GM18498 (cell line): Measurements from ENCODE around the gene OAT.
"Not testable (repeated sequence)": the region's sequence is repeated elsewhere in the genome, so short reads cannot be mapped to it uniquely, and the experiment has no call there.

Source experiments
- ATAC-seq: cut with Tn5 transposase; IDR thresholded peaks from one replicate; pipeline ENCODE4 v1.9.1; 2021; ENCODE audit warnings: mild to moderate bottlenecking, moderate library complexity; ENCODE audit not compliant: unreplicated experiment

The OAT gene

DNA sequence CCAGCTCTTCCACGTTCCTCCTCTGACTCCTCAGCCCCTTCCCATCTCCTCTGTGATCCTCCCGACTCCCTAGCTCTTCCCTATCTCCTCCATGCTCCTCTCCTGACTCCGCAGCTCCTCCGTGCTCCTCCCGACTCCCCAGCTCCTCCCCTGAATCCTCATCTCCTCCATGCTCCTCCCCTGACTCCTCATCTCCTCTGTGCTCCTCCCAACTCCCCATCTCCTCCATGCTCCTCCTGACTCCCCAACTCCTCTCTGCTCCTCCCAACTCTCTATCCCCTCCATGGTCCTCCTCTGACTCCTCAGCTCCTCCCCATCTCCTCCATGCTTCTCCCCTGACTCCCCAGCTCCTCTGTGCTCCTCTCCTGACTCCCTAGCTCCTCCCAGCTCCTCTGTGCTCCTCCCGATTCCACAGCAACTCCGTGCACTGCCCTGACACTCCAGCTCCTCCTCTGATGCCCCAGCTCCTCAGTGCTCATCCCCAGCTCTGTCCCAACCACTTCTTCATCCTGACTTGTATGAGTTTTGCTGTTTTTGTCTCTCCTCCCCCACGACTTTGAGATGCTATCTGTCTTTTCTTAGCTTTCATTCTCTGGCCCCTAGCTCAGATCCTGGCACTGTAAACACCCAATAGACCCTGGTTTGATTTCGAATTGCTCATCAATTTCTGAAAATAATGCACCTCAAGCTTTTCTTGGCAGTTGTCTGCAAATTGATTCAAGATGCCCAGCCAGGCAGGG is 38.3 kb downstream of the OAT start:
- no peak for ATAC-seq

DNA sequence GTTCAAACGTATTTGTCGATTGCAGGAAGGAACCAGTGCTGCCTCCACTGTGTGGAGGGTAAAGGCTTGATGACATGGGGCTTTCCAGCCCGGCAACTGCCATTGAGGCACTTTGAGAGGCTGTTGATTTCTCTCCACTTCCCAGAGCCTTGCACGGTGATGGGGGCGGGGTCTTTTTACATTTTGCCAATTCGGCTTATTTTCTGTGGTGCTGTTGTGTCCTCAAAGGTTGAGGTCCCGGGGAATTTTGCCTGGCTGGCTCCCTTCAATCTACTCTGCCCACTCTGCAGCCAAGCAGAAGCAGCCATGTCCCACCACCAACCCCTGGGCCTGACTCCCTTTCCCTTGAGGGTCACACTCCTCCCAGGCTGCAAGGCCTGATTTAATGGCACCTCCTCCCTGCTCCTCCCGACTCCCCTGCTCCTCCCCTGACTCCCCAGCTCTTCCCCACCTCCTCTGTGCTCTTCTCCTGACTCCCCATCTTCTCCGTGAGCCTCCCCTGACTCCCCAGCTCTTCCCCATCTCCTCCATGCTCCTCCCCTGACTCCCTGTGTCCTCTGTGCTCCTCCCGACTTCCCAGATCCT is 39.0 kb downstream of the OAT start:
- ATAC-seq: no peak

DNA sequence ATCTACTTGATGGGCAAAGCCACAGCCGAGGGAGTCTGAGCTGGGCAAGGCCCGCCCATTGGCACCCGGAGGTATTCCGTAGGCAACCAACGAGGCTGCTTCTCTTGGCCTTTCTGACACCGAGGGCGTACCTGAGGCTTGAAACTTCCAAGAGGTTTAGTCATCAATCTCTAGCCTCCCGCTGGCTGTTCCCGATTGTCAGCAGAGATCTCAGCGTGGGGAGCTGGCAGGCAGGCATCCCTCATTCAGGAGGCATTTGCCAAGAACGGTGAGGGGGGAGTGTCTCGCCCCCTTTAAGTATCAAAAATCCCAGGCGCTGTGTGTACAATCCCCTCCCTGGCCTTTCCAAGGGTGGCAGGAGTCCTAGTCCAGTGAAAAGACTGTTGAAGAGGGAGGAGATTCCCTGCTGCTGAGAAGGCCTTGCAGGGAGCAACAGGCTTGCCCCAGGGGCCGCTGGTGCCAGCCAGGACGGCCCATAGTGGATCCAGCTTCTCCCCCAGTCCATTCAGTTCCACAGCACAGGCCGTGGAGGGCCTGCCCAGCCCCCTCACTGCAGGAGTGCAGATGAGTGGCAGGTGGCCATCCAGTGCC is 39.7 kb downstream of the OAT start:
- ATAC-seq: no peak

DNA sequence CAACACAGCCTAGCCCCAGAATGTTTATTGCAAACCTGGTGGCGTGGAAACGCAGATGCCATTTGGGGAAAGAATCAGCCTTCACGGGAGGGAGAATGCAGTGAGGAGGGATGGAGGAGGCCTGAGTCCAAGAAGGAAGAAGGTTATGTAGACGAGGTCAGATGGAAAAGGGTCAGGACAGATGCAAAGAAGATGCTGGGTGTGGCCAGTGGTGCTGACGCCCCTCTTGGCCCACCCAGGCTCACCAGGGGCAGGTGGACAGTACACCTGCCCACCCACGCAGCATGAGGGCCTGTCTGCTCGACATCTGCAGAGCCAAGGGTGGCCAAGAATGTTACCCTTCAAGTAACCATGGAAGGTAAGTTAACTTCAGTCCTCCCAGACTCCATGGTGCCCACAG is 40.5 kb downstream of the OAT start:
- ATAC-seq: no peak

DNA sequence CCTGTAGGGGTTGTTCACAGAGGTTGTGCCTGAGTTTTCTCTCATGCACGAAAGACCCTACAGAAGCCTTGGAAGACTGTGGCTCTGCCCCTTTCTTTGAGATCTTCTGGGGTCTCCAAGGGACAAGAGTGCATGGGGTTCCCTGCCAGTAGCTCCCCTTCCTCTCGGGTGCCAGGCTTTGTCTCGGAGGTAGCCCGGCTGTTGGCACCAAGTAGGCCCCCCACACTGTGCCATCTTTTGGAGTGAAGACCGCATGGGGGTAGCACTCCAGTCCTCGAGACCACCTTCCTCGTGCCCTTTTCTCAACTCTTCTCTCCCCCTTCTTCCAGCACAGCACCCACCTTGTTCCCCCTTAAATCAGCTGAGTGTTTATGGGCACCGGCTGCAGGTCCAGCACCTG is 41.6 kb downstream of the OAT start:
- no peak for ATAC-seq

DNA sequence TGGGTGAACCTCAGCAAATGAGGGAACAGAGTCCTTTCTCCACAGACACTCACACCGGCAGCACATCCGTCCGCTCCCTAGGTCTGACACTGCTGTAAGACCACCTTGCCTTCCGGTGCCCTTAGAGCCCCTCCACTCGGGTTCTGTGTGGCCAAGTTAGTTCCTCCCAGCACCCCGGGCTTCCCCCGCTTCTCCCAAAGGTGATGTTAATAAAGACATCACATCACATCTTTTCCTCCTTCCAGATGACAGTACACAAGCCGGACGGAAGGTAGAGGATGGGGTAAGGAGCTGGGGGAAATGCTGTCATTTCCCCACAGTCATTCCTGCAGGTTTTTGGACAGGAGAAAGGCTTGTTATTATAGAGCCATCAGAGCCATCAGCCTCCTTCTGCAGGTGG is 42.3 kb downstream of the OAT start:
- ATAC-seq: no peak

DNA sequence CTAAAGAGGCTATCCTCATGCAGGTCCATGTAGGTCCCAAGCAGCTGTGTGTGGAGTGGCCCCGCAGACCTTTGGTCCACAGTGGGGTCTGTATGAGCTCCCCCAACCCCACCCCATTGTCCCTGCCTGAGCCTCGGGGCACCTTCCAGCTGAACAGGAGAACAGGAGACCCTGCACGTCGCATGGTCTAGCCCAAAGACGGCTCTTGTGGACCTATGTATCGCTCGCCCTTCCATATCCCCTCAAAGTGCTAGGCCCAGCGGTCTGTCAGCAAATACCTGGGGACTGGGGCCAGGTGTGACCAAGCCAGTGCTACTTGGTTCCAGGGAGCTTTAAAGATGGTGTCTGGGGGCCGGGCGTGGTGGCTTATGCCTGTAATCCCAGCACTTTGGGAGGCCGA is 43.0 kb downstream of the OAT start:
- ATAC-seq: no peak

DNA sequence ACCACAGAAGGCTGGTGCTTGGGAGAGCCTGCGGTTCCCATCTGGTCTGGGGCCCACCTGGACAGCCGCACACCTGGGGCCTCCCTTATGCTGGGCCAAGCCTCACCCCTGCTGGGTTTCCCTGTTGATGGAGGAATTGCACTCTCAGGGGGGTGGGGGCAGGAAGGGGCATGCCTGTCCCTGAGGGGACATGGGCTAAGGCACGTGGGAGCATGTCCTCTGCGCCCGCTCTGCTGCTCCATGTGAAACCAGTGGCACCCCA is 43.4 kb downstream of the OAT start:
- no peak for ATAC-seq

DNA sequence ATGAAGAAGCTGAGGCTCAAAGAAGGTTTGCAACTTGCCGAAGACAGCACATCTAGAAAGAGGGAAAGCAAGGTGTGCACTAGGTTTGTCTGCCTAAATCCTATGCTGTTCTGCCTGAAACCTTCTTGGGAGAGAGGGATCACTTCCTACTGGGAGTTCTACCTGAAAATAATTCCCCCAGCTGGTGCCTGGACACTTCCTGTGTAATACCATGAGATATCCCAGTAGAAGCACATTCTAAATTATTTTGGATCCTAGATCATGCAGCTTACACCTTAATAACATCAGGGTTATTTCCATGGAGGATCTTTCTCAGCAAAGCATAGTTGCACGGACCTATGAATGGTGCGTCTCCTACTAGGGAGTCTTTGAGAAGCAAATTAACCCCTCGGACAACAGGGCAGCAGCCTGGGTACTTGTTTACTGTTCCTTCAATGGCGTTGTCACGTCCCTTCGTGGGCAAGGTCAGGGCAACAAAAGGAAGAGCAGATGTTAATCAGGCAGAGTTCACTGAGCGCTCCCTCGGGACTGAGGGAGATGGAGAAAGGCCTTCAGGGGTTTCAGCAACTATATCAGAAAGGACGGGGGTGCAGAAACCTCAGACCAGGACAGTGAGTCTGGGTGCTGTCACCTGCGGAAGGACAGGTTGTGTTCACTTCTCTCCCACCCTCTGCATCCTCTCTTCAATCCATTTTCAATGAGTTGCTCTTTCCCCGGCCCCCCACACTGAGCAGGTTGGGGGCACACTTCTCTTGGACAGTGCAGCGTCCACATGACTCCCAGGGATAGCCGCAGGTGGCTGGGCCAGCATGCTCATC is 44.0 kb downstream of the OAT start:
- ATAC-seq: no peak

DNA sequence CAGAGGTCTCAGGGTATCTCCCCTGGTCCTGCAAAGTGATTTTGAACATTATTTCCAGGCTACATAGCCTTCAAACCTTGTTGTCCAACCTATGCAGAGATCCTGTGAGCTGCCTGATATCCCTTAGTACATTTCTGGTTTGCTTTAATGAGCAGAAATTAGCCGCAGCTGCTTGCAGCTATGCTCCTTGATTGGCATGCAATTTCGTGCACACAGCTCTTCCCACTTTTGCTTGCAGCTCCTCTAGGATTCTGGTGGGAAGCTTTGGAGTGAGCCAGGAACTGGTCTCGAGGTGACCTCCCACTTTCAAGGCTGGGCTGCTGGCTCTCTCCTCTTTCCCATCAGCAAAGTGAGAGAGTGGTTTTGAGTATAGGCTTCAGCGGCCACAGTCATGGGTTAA is 45.8 kb downstream of the OAT start:
- ATAC-seq: no peak

DNA sequence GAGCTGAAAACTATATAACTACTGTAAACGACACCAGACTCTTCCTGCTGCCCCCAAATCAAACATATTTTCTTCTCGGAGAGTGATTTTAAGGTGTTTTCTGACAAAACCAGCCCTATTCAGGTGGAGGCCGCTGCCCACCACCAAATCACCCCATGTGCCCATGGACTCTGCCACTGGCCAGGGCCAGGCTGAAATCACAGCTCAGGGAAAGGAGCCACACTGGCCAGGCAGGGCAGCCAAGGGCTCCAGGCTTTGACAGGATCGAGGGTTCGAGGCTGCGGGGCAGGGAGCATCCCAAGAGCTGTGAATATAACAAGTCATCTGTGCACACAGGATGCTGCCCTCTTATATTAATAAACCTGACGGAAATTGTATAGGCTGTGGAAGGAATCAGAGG is 48.3 kb downstream of the OAT start:
- ATAC-seq: no peak

DNA sequence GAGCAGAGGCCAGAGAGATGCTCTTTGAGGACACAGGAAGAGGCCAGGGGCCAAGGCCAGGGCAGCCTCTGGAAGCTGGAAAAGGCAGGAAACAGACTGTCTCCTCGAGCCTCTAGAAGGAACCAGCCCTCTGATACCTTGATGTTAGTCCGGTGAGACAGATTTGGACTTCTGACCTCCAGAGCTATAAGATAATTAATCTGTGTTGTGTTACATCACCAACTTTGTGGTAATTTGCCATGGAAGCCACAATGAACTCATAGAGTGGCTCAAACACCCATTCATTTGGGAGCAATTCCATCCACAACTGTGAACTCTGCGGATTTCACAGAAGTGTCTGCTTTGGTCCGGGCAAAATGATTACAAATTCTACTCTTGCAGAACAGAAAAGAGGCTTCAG is 48.7 kb downstream of the OAT start:
- ATAC-seq: no peak

DNA sequence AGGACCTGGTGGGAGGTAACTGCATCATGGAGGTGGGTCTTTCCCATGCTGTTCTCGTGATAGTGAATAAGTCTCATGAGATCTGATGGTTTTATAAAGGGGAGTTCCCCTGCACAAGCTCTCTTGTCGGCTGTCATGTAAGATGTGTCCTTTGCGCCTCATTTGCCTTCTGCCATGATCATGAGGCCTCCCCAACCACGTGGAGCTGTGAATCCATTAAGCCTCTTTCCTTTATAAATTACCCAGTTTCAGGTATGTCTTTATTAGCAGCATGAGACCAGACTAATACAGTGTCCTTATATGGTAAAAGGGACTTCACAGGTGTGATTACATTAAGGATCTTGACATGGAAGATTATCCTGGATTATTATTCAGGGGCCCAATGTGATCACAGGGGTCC is 49.2 kb downstream of the OAT start:
- ATAC-seq: not testable (repeated sequence)

DNA sequence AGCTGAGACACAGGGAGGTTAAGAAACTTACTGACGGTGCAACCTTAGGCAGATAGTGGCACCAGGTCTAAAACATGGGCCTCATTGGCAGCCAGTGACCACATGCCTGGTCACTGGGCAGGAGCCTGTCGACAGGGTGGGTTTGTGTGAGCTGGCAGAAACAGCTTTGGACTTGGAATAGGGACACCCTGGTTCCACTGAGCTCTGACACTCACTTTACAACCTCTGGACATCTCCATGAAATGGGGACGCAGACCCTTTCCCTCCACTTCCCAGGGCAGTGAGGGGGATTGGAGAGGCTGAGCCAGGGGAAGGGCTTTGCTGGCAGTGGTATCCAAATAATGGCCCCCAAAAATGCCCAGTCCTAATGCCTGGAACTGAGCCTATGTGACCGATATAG is 49.7 kb downstream of the OAT start:
- ATAC-seq: no peak

DNA sequence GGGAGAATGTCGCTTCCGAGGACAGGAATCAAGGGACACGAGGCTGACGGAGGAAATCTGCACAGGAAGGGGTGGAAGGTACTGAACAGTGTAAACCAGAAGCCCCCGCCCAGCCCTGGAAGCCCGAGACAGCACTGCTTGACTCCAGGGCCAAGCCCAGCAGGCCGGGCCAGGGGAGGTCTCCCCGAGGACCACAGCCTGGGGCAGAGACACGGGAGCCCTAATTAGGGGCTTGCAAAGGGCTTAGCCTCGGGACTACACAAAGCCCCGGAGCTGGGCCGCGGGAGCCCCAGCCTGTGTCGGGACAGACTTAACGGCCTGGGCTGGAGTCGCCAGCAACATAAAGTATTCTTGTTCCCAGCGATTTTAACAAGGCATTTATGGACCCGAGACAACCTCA is 50.8 kb downstream of the OAT start:
- no peak for ATAC-seq

DNA sequence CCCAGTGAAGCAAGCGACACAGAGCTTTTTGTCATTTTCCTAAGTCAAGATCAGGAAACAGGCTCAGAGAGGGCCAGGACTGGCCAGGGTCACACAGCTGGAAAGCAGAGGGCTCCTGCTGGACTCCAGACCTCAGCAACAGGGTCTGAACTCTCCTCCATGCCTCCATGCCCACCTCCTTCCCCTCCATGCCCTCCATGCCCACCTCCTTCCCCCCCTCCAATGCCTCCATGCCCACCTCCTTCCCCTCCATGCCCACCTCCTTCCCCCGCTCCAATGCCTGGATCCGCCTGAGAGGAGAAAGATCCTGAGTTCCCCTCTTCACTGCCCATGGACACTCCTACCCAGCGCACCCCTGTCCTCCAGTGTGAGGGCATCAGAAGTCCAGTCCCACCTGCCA is 51.3 kb downstream of the OAT start:
- no peak for ATAC-seq

DNA sequence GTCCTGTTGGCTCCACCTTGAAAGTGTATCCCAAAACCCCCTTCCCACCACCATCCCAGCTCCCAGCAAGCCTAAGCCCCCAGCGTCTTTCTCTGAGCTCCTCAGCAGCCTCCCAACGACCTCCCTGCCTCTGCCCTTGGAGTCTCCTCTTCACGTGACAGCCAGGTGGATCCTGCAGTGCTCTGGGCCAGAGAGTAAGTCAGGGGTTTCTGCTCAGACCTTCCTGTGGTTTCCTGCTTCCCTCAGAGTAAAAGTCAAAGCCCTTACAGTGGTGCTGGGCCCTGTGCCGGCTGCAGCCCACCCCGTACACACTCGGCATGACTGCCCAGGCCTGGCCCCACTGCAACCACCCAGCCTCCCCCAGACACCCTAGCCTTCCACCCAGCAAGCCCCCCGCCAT is 51.9 kb downstream of the OAT start:
- ATAC-seq: no peak

DNA sequence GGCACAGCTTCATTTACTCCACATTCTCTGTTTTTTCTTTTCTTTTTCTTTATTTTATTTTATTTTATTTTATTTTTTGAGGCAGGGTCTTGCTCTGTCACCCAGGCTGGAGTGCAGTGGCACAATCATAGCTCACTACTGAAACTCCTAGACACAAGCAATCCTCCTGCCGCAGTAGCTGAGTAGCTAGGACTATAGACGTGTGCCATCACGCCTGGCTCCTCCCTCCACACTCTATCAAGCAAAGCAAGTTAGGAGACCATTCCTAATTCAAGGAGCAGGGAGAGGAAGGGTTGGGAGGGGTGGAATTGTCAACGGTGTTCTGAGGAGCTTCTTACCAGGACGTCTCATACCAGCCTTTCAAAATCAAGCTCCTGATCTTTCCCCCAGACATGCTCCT is 52.4 kb downstream of the OAT start:
- ATAC-seq: no peak

DNA sequence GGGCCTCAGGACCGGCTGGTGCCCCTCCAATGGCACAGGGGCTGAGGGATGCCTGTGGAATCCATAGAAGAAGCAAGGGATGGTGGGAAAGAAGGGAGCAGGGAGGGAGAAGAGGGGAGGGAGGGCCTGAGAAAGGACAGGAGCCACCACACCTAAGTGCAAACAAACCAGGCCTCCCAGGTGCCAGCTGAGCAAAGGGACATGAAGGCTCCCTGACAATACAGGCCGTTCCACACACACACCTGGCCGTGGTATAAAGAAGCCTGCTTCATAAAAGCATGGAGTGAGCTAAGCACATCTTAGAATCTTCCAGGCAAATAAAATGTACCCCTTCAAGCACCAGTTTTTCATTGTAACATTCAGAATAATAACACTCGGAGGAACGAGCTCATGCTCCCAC is 54.0 kb downstream of the OAT start:
- ATAC-seq: no peak

DNA sequence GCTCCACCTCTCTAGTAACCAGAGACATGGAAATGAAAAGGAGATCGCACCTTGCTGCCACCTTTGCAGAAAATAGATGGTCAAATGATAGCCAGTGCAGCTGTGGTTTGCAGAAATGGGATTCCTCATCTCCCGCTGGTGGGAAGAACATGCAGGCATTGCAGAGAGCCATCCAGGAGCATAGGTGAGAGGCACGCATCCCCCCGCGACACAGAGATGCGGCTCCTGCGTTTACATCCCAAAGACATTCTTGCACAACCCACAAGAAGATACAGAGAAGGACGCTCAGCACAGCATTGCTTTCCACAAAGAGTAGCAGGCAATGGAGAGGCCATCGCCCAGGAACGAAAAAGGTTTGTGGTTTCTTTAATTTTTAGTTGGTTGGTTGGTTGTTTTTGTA is 56.2 kb downstream of the OAT start:
- ATAC-seq: no peak

DNA sequence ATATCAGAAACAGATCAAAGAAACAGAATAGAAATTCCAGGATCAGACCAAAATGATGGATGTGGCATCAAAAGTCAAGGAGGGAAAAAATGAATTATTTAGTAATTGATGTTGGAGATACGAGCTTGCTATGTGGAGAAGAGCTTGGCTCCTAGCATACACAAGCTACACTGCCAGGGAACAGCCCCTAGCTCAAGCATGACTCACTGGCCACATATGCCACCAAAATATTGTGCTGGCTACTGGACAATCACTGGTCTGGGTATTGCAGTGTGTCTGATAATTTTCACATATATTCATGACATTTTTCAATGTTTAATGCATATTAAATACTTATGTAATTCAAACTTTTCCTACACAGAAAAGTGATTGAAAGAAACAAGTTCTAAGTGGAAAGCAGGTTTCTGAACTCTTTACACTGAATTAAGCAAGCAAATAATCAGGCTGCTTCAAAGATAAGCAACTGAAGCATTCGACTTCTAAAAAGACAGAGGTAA is 59.3 kb downstream of the OAT start:
- no peak for ATAC-seq

DNA sequence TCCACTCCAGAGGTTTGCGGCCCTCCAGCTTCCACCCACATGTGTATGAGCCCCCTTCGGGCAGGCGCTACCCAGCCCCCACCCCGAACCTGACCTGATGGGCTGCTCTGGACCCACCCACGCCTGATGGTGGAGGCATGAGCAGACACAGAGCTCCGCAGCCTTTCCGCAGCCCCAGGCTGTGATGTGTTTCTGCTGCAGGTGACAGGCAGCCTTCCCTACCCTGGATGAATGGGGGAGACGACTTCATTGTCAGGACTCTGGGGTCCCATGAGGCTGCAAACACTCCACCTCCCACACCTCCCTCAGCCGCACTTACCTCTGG is 61.2 kb downstream of the OAT start:
- ATAC-seq: no peak
